HG02763 (cell line): ENCODE measurements around the gene IRF1.
"Not testable (repeated sequence)": the region's sequence is repeated elsewhere in the genome, so short reads cannot be mapped to it uniquely, and the experiment has no call there.

Experiments
- ATAC-seq: cut with Tn5 transposase; IDR thresholded peaks from one replicate; pipeline ENCODE4 v1.9.1; 2021; ENCODE audit warnings: mild to moderate bottlenecking, moderate library complexity; ENCODE audit not compliant: unreplicated experiment

IRF1 gene

GRCh38 chr5:132490484-132491367 is at the start of gene IRF1:
TSS of gene IRF1 (minus strand) at chr5:132490773. CDS start at chr5:132489478, 1,295 bp downstream.
- ATAC-seq = peak; percentile 79

GRCh38 chr5:132540149-132540548 is 49.6 kb upstream of the IRF1 start:
- no peak for ATAC-seq

- ATAC-seq = no peak
These were observed 49.1 kb upstream of the IRF1 start for GRCh38 chr5:132539716-132540115.

- ATAC-seq = no peak
These were observed 40.4 kb upstream of the IRF1 start for GRCh38 chr5:132530946-132531345.

GRCh38 chr5:132528866-132529634 is 38.5 kb upstream of the IRF1 start:
- no peak for ATAC-seq

- no peak for ATAC-seq
These were observed 37.4 kb upstream of the IRF1 start for GRCh38 chr5:132528021-132528420.

- ATAC-seq = no peak
These were observed 36.5 kb upstream of the IRF1 start for GRCh38 chr5:132526974-132527564.

GRCh38 chr5:132526290-132526973 is 35.9 kb upstream of the IRF1 start:
- ATAC-seq = no peak

- peak; percentile 75 for ATAC-seq
These were observed 34.7 kb upstream of the IRF1 start for GRCh38 chr5:132525299-132525724.

GRCh38 chr5:132524877-132525276 is 34.3 kb upstream of the IRF1 start:
- not testable (repeated sequence) for ATAC-seq

GRCh38 chr5:132522067-132522466 is 31.5 kb upstream of the IRF1 start:
- ATAC-seq = not testable (repeated sequence)

- ATAC-seq = not testable (repeated sequence)
These were observed 23.2 kb upstream of the IRF1 start for GRCh38 chr5:132513618-132514336.

- ATAC-seq = no peak
These were observed 19.5 kb upstream of the IRF1 start for GRCh38 chr5:132510076-132510475.

- ATAC-seq = peak; percentile 48
These were observed 15.6 kb upstream of the IRF1 start for GRCh38 chr5:132506094-132506692.

- no peak for ATAC-seq
These were observed 15.1 kb upstream of the IRF1 start for GRCh38 chr5:132505641-132506040.

- no peak for ATAC-seq
These were observed 14.2 kb upstream of the IRF1 start for GRCh38 chr5:132504746-132505145.

- no peak for ATAC-seq
These were observed 12.7 kb upstream of the IRF1 start for GRCh38 chr5:132503244-132503643.

- ATAC-seq = no peak
These were observed 11.7 kb upstream of the IRF1 start for GRCh38 chr5:132501961-132502931.

GRCh38 chr5:132501629-132501956 is 11.0 kb upstream of the IRF1 start:
- ATAC-seq = no peak
